ENCODE results near the gene KCNS1. TPM values are rescaled to one million over a fixed set of nuclear protein-coding genes. Genes with fewer than 3 reads are reported as not detected.

The KCNS1 gene
- total RNA-seq, 1 experiment from 2014 or later = not detected

GRCh38 chr20:45072066-45072465 is 28.9 kb downstream of the KCNS1 start:
- POLR2A ChIA-PET = interaction anchor here (1.1 to 2.8 kb wide), 10 partner anchors 7 to 33 kb away, joined by 3 to 39 read pairs (median 9); no protein-coding TSS in a partner anchor
- no peak overlapping the region for H3K27ac Mint-ChIP-seq (ENCODE audit: low read depth, unreplicated experiment)
- DNase-seq (ENCODE audit: unreplicated experiment) = no peak
- CTCF ChIA-PET = interaction anchor here (0.7 to 4.2 kb wide), 15 partner anchors 11 to 365 kb away, joined by 3 to 53 read pairs (median 4); no protein-coding TSS in a partner anchor
- TF ChIP-seq CTCF (IDR thresholded peaks at IDR 0.05; ENCODE audit: unreplicated experiment) = no peak
- no peak overlapping the region for H3K4me3 Mint-ChIP-seq (ENCODE audit: unreplicated experiment)
- peaks cover 34% of the 10 kb centered on the region for H3K36me3 Mint-ChIP-seq (ENCODE audit: insufficient read depth, unreplicated experiment)
- no TSS peak for BruUV-seq (replicated peaks)
- no peaks in the 10 kb centered on the region for H3K27me3 Mint-ChIP-seq (ENCODE audit: insufficient read depth, unreplicated experiment)
- peaks cover 18% of the 10 kb centered on the region for H3K4me1 Mint-ChIP-seq (ENCODE audit: insufficient read depth, unreplicated experiment)
- H3K9me3 Mint-ChIP-seq (ENCODE audit: unreplicated experiment) = no peaks in the 10 kb centered on the region
- intact Hi-C loops (cut with micrococcal nuclease) = no loop called here

GRCh38 chr20:45070932-45071632 is 29.8 kb downstream of the KCNS1 start:
- CTCF ChIA-PET = interaction anchor here (0.6 to 4.2 kb wide), 20 partner anchors 9 to 467 kb away, joined by 3 to 53 read pairs (median 4); no protein-coding TSS in a partner anchor
- intact Hi-C loops (cut with micrococcal nuclease) = no loop called here
- BruUV-seq (replicated peaks) = no TSS peak
- peak; percentile 76 for DNase-seq (ENCODE audit: unreplicated experiment)
- H3K9me3 Mint-ChIP-seq (ENCODE audit: unreplicated experiment) = no peaks in the 10 kb centered on the region
- peaks cover 21% of the 10 kb centered on the region for H3K4me1 Mint-ChIP-seq (ENCODE audit: insufficient read depth, unreplicated experiment)
- H3K4me3 Mint-ChIP-seq (ENCODE audit: unreplicated experiment) = no peak overlapping the region
- TF ChIP-seq CTCF (IDR thresholded peaks at IDR 0.05; ENCODE audit: unreplicated experiment) = no peak
- H3K36me3 Mint-ChIP-seq (ENCODE audit: insufficient read depth, unreplicated experiment) = peaks cover 26% of the 10 kb centered on the region
- no peak overlapping the region for H3K27ac Mint-ChIP-seq (ENCODE audit: low read depth, unreplicated experiment)
- POLR2A ChIA-PET = interaction anchor here (0.6 to 2.8 kb wide), 24 partner anchors 8 to 468 kb away, joined by 3 to 39 read pairs (median 5); partner anchors contain the start of genes SDC4, SLPI and TOMM34
- no peaks in the 10 kb centered on the region for H3K27me3 Mint-ChIP-seq (ENCODE audit: insufficient read depth, unreplicated experiment)

- no TSS peak for BruUV-seq (replicated peaks)
- Mint-ChIP-seq H3K4me1 (ENCODE audit: insufficient read depth, unreplicated experiment) (peaks cover 34% of the 10 kb centered on the region), H3K27me3 (ENCODE audit: insufficient read depth, unreplicated experiment) (no peaks in the 10 kb centered on the region), H3K9me3 (ENCODE audit: unreplicated experiment) (no peaks in the 10 kb centered on the region), H3K4me3 (ENCODE audit: unreplicated experiment) (no peak overlapping the region), H3K27ac (ENCODE audit: low read depth, unreplicated experiment) (peak overlapping the region; percentile 29), H3K36me3 (ENCODE audit: insufficient read depth, unreplicated experiment) (peaks cover 24% of the 10 kb centered on the region)
- DNase-seq (ENCODE audit: unreplicated experiment) = no peak
- ChIA-PET POLR2A (no interaction called here), CTCF (interaction anchor here (0.6 to 4.2 kb wide), 2 partner anchors 26 to 96 kb away, joined by 3 to 53 read pairs; no protein-coding TSS in a partner anchor)
- no peak for TF ChIP-seq CTCF (IDR thresholded peaks at IDR 0.05; ENCODE audit: unreplicated experiment)
- intact Hi-C loops (cut with micrococcal nuclease) = no loop called here
Observed at GRCh38 chr20:45069261-45069660, 31.7 kb downstream of the KCNS1 start.

GRCh38 chr20:45067558-45067957 is 33.4 kb downstream of the KCNS1 start:
- no peak overlapping the region for H3K4me3 Mint-ChIP-seq (ENCODE audit: unreplicated experiment)
- POLR2A ChIA-PET = interaction anchor here (0.5 to 1.7 kb wide), 9 partner anchors 9 to 187 kb away, joined by 3 to 6 read pairs (median 4); partner anchors contain the start of gene SLPI
- intact Hi-C loops (cut with micrococcal nuclease) = no loop called here

More at GRCh38 chr20:45067558-45067957, 33.4 kb downstream of the KCNS1 start:
- CTCF ChIA-PET = interaction anchor here (0.6 to 2.1 kb wide), 9 partner anchors 24 to 295 kb away, joined by 3 to 20 read pairs (median 4); partner anchors contain the start of gene SYS1
- TF ChIP-seq CTCF (IDR thresholded peaks at IDR 0.05; ENCODE audit: unreplicated experiment) = no peak
- H3K36me3 Mint-ChIP-seq (ENCODE audit: insufficient read depth, unreplicated experiment) = peaks cover 24% of the 10 kb centered on the region
- H3K9me3 Mint-ChIP-seq (ENCODE audit: unreplicated experiment) = no peaks in the 10 kb centered on the region
- peak; percentile 49 for DNase-seq (ENCODE audit: unreplicated experiment)
- peak overlapping the region; percentile 27 for H3K27ac Mint-ChIP-seq (ENCODE audit: low read depth, unreplicated experiment)
- H3K4me1 Mint-ChIP-seq (ENCODE audit: insufficient read depth, unreplicated experiment) = peaks cover 38% of the 10 kb centered on the region
- no peaks in the 10 kb centered on the region for H3K27me3 Mint-ChIP-seq (ENCODE audit: insufficient read depth, unreplicated experiment)
- BruUV-seq (replicated peaks) = no TSS peak
